Measurements from ENCODE around the gene SPON1.
"Not testable (repeated sequence)": the region's sequence is repeated elsewhere in the genome, so short reads cannot be mapped to it uniquely, and the experiment has no call there.

SPON1 gene

GRCh38 chr11:14029971-14030920 is 67.7 kb downstream of the SPON1 start:
- DNase-seq (ENCODE audit: low read depth in 3 of 3, low spot score in 1 of 3): no peak

DNA sequence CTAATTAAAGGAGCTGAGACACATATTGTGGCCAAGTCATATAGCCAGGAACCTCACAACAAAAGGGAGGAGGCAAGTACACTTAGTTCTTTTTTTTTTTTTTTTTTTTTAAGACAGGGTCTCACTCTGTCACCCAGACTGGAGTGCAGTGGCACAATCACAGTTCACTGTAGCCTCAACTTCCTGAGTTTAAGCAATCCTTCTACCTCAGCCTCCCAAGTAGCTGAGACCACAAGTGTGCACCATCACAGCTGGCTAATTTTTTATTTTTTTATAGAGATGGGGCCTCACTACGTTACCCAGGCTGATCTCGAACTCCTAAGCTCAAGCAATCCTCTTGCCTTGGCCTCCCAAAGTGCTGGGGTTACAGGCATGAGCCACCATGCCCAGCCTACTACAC is 73.0 kb downstream of the SPON1 start:
- not testable (repeated sequence) for DNase-seq (ENCODE audit: low read depth in 3 of 3, low spot score in 1 of 3)

- DNase-seq (ENCODE audit: low read depth in 3 of 3, low spot score in 1 of 3): no peak
These were observed 73.9 kb downstream of the SPON1 start for GRCh38 chr11:14036469-14036868.

- no peak for DNase-seq (ENCODE audit: low read depth in 3 of 3, low spot score in 1 of 3)
These were observed 78.5 kb downstream of the SPON1 start for GRCh38 chr11:14041040-14041439.

GRCh38 chr11:14041565-14041964 is 79.0 kb downstream of the SPON1 start:
- no peak for DNase-seq (ENCODE audit: low read depth in 3 of 3, low spot score in 1 of 3)

- no peak for DNase-seq (ENCODE audit: low read depth in 3 of 3, low spot score in 1 of 3)
These were observed 80.4 kb downstream of the SPON1 start for GRCh38 chr11:14042686-14043465.

DNA sequence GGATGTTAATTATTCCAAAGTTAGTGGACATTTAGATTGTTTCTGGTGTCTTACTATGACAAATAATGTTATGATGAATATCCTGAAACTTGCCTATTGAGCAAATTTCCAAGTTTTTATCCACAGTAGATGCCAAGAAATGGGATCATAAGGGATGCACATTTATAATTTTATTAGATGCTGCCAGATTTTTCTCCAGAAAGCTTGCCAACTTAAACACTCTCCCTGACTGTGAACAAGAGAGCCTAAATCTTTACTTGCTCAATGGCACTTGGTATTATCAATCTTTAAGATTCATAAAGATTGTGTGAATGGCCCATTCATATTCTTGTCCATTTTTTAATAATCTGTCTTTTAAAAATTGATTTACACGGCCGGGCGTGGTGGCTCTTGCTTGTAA is 82.4 kb downstream of the SPON1 start:
- no peak for DNase-seq (ENCODE audit: low read depth in 3 of 3, low spot score in 1 of 3)

GRCh38 chr11:14045417-14045816 is 82.9 kb downstream of the SPON1 start:
- DNase-seq (ENCODE audit: low read depth in 3 of 3, low spot score in 1 of 3): no peak

DNA sequence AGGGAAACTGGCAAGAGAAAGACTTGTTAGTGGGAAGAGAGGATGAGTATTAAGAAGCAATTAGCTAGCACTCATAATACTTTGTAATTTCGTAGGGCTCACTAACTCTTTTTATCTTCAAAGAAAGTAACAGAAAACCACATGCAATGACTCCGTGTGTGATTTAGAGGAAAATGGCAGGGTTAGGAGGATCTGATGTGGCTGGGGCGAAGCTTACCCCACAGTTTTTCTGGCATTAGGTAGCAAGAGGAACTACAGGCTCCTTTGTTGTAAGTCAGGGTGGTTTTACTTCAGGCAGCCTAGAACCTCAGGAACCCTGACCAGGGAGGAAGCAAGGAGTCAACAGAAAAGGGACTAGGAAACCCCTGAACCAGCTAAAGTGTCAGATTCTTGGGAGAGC is 89.7 kb downstream of the SPON1 start:
- no peak for DNase-seq (ENCODE audit: low read depth in 3 of 3, low spot score in 1 of 3)

- no peak for DNase-seq (ENCODE audit: low read depth in 3 of 3, low spot score in 1 of 3)
These were observed 91.9 kb downstream of the SPON1 start for GRCh38 chr11:14054116-14055107.

DNA sequence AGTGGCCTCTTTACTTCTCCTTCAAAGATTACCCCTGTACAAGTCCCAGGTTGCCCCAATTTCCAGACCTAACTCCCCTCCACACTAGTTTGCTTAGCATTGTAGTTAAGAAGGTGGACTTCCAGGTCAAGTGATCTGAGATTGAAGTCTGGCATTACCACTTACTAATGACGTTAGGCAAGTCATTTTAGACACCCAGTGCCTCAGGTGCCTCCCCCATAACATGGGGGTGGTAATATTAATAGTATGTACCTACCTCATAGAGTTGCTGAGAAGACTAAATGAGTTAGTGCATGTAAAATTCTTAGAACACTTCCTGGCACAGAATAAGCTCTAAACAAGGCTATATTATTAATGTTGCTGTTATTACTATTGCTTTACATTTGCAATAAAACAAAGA is 93.4 kb downstream of the SPON1 start:
- DNase-seq (ENCODE audit: low read depth in 3 of 3, low spot score in 1 of 3): no peak

GRCh38 chr11:14058061-14058460 is 95.5 kb downstream of the SPON1 start:
- DNase-seq (ENCODE audit: low read depth in 3 of 3, low spot score in 1 of 3): no peak

DNA sequence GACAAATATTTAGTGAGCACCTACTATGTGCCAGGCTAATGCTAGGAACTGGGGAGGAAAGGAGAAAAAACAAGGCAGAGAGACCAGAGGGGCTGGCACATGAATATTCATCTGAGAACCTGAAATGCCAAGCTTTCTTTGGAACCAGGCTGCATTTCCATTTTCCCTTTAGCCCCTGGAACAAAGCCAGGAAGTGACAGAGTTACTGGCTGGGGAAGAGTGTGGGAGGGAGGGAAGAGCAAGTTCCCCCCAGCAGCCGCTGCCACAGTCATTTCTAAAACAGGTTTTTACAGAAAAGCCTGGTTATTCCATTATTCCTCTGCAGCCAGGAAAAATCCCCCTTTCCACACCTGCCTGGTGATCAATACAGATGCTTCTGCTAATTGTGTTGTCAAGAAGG is 97.0 kb downstream of the SPON1 start:
- no peak for DNase-seq (ENCODE audit: low read depth in 3 of 3, low spot score in 1 of 3)

DNA sequence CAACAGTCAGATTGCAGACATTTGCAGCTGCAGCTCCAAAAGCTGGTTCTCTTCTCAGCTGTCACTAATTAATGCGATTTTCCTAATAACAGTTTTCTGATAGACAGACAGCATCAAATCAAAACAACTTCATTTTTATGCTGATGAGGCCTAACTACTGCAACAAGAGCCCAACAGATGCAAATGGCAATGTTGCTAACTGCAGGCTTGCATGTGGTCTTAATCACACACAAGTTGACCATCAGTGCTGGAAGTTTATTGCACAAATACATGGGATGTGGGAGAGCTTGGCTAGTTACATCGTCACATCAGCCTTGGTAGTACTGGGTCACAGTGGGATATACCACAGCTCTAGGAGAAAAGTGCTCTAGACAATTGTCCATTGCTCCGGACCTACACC is 99.2 kb downstream of the SPON1 start:
- no peak for DNase-seq (ENCODE audit: low read depth in 3 of 3, low spot score in 1 of 3)

GRCh38 chr11:14065141-14065540 is 102.6 kb downstream of the SPON1 start:
- DNase-seq (ENCODE audit: low read depth in 3 of 3, low spot score in 1 of 3): no peak

GRCh38 chr11:14065681-14066080 is 103.2 kb downstream of the SPON1 start:
- no peak for DNase-seq (ENCODE audit: low read depth in 3 of 3, low spot score in 1 of 3)

GRCh38 chr11:14067686-14068085 is 105.2 kb downstream of the SPON1 start:
- DNase-seq (ENCODE audit: low read depth in 3 of 3, low spot score in 1 of 3): no peak

GRCh38 chr11:14070896-14071295 is 108.4 kb downstream of the SPON1 start:
- no peak for DNase-seq (ENCODE audit: low read depth in 3 of 3, low spot score in 1 of 3)

GRCh38 chr11:14073849-14074476 is 111.4 kb downstream of the SPON1 start:
- DNase-seq (ENCODE audit: low read depth in 3 of 3, low spot score in 1 of 3): no peak

Data from stimulated activated CD4-positive, alpha-beta T cell treated with anti-CD3 and anti-CD28 coated beads, TNF-alpha, amount 100 ng/mL, for 1 hour (primary cell).